HepG2 (cell line): ENCODE results near the gene ZNF652. TPM values are rescaled to one million over a fixed set of nuclear protein-coding genes. Genes with fewer than 3 reads are reported as not detected.
A peak's percentile ranks its signal among the peaks of the same experiment; 100 is the strongest.
"Not testable (repeated sequence)": the region's sequence is repeated elsewhere in the genome, so short reads cannot be mapped to it uniquely, and the experiment has no call there.

Experiments used
- ATAC-seq: fragments of 200-7000 bp; cut with Tn5 transposase; 3 replicates; pipeline ENCODE4 v1.9.1; 2020; ENCODE audit warnings: mild to moderate bottlenecking, moderate library complexity
- BruUV-seq: library from RNA; stranded (reverse); fragments of 400-500 nt; replicated peaks from 2 replicates; lab custom pipeline; 2021; lab: Mats Ljungman, UMichigan
- CTCF ChIA-PET: fragments of 300-600 bp; formaldehyde crosslinking; extraction: SDS; loops from one replicate; lab custom pipeline; 2021; ENCODE audit warnings: low total read pairs, inconsistent platforms, low intra/inter-chr PET ratio; lab: Yijun Ruan, JAX
- POLR2A ChIA-PET: fragments of 350-600 bp; sonication (Branson Sonifier 250); formaldehyde crosslinking; loops from one replicate; lab custom pipeline; 2020; ENCODE audit warnings: antibody characterized with exemption, inconsistent platforms; lab: Yijun Ruan, JAX
- DNase-seq: peaks from one replicate; pipeline ENCODE4 v3.0.0-alpha.2; 2015; ENCODE audit warnings: low spot score
- FAIRE-seq: peaks from 3 replicates; lab custom pipeline; 2011; peaks lifted over from hg19 to GRCh38; lab: Jason Lieb, UNC
- H2AFZ ChIP-seq: one replicate; pipeline ENCODE4 v1.6.1; 2011; ENCODE audit warnings: low read length, inconsistent platforms
- H3K27ac ChIP-seq: fragments of 300-600 bp; 3 replicates; pipeline ENCODE4 v1.8.0; 2011; ENCODE audit warnings: mixed run types, mild to moderate bottlenecking, mixed read lengths, low read length, inconsistent platforms; ENCODE audit not compliant: insufficient read depth; ENCODE audit errors: extremely low read length
- H3K27me3 ChIP-seq, 2 experiments: fragments of 200-600 bp in 1 of 2; 2 replicates in 1 of 2; 3 replicates in 1 of 2; pipeline versions ENCODE4 v1.6.0 to v1.8.0; 2011; ENCODE audit warnings: low read length in 2 of 2, mild to moderate bottlenecking in 2 of 2, moderate library complexity in 2 of 2, inconsistent platforms in 1 of 2; ENCODE audit not compliant: insufficient read depth in 2 of 2, control insufficient read depth in 1 of 2
- H3K36me3 ChIP-seq, 2 experiments: fragments of 200-600 bp in 1 of 2; replicated peaks in 1 of 2; 2 replicates in 1 of 2; 3 replicates in 1 of 2; pipeline versions ENCODE4 v1.5.1 to v1.8.0; 2011; ENCODE audit warnings: low read length in 2 of 2, inconsistent platforms in 1 of 2; ENCODE audit not compliant: insufficient read depth in 2 of 2, control insufficient read depth in 1 of 2
- H3K4me1 ChIP-seq: 2 replicates; pipeline ENCODE4 v1.5.1; 2012; ENCODE audit warnings: low read length, inconsistent platforms; ENCODE audit not compliant: insufficient read depth
- H3K4me2 ChIP-seq: 2 replicates; pipeline ENCODE4 v1.6.0; 2011; ENCODE audit warnings: low read depth, low read length, inconsistent platforms
- H3K4me3 ChIP-seq, 3 experiments: fragments of 200-600 bp in 1 of 3; sonication (generic), shearing (Covaris generic) in 1 of 3; replicated peaks in 1 of 3; 2 replicates each; pipeline ENCODE4 v1.5.1; 2011 to 2016; ENCODE audit warnings: low read length in 3 of 3, inconsistent platforms in 2 of 3, low read depth in 2 of 3, mild to moderate bottlenecking in 2 of 3, control low read depth in 1 of 3, mixed read lengths in 1 of 3; ENCODE audit not compliant: insufficient read depth in 1 of 3
- H3K79me2 ChIP-seq: one replicate; pipeline ENCODE4 v1.6.1; 2011; ENCODE audit warnings: low read length, inconsistent platforms; ENCODE audit not compliant: insufficient read depth
- H3K9ac ChIP-seq: 2 replicates; pipeline ENCODE4 v1.6.0; 2011; ENCODE audit warnings: mild to moderate bottlenecking, low read depth, low read length, inconsistent platforms; ENCODE audit not compliant: insufficient read depth
- H3K9me3 ChIP-seq: 2 replicates; pipeline ENCODE4 v1.5.1; 2012; ENCODE audit warnings: mild to moderate bottlenecking, low read length
- H4K20me1 ChIP-seq: 2 replicates; pipeline ENCODE4 v1.6.0; 2011; ENCODE audit warnings: inconsistent platforms, mild to moderate bottlenecking, low read length, moderate library complexity; ENCODE audit not compliant: insufficient read depth
- BCL6 ChIP-seq: IDR thresholded peaks from 2 replicates; pipeline ENCODE4 v1.6.1; 2016; ENCODE audit warnings: missing genetic modification reagents, missing compliant biosample characterization
- ELF4 ChIP-seq: sonication (generic); formaldehyde crosslinking; IDR thresholded peaks from 2 replicates; pipeline ENCODE4 v1.5.0; 2020; ENCODE audit warnings: missing genetic modification reagents, mild to moderate bottlenecking, moderate library complexity, borderline replicate concordance
- HOXA3 ChIP-seq: sonication (generic); formaldehyde crosslinking; IDR thresholded peaks from 2 replicates; pipeline ENCODE4 v1.5.0; 2020; ENCODE audit warnings: missing genetic modification reagents
- MAFF ChIP-seq: IDR thresholded peaks from 2 replicates; pipeline ENCODE4 v1.6.1; 2011; ENCODE audit warnings: low read depth, low read length, improper control_type of control experiment
- MAFK ChIP-seq, 2 experiments: IDR thresholded peaks in 1 of 2; conservative IDR thresholded peaks in 1 of 2; 2 replicates each; pipeline ENCODE4 v1.6.1; 2011; ENCODE audit warnings: improper control_type of control experiment in 2 of 2, low read length in 2 of 2
- REL ChIP-seq: sonication (generic); formaldehyde crosslinking; conservative IDR thresholded peaks from 2 replicates; pipeline ENCODE4 v1.8.0; 2022; ENCODE audit warnings: mild to moderate bottlenecking, missing genetic modification reagents, moderate library complexity
- SMC3 ChIP-seq: IDR thresholded peaks from 2 replicates; pipeline ENCODE4 v1.6.1; 2011; ENCODE audit warnings: low read length, improper control_type of control experiment
- TEAD2 ChIP-seq: sonication (generic); formaldehyde crosslinking; IDR thresholded peaks from 2 replicates; pipeline ENCODE4 v1.9.0; 2021; ENCODE audit warnings: missing genetic modification reagents
- ZNF232 ChIP-seq: sonication (generic); formaldehyde crosslinking; IDR thresholded peaks from 2 replicates; pipeline ENCODE4 v1.4.0; 2020; ENCODE audit warnings: missing genetic modification reagents, borderline replicate concordance
- ZNF263 ChIP-seq: sonication (generic); formaldehyde crosslinking; IDR thresholded peaks from 2 replicates; pipeline ENCODE4 v1.4.0; 2020; ENCODE audit warnings: missing genetic modification reagents
- WGBS: methylation state at CpG from one replicate; pipeline ENCODE4 v1.1.6; 2017; ENCODE audit warnings: low lambda C conversion rate; 5-methylcytosine and 5-hydroxymethylcytosine counted together
- in situ Hi-C: cut with HindIII; loops from 2 replicates; pipeline ENCODE4 v1.10.0; 2017; ENCODE audit warnings: low pct_unique_long_range_greater_than_20kb; ENCODE audit not compliant: extremely low pct_ligation_motif_present
- intact Hi-C: fragments of 100-400 bp; cut with micrococcal nuclease; formaldehyde crosslinking; loops from one replicate; pipeline ENCODE4 v1.10.0; 2022; ENCODE audit not compliant: unreplicated experiment
- polyA plus RNA-seq, 8 experiments: library from polyadenylated mRNA; depleted of rRNA in 3 of 8; stranded (reverse) in 7 of 8; unstranded in 1 of 8; fragments of >200 nt; fragmentation: Illumina TruSeq in 4 of 8; extraction: Trizol in 4 of 8; gene quantifications; 2 replicates each; pipeline versions ENCODE4 v1.2.1 to v1.2.3, GENCODE V29; 2011 to 2016; ENCODE audit warnings: low read depth in 4 of 8, missing spikeins in 1 of 8, mixed read lengths in 1 of 8; ENCODE audit not compliant: insufficient read depth in 1 of 8
- total RNA-seq, 5 experiments: library from RNA; depleted of rRNA; stranded (reverse); fragments of >200 nt; fragmentation: Illumina TruSeq; extraction: Trizol; gene quantifications; 2 replicates each; pipeline ENCODE4 v1.2.3, GENCODE V29; 2016; ENCODE audit warnings: low read depth in 1 of 5
- TF ChIP-seq, protein P1 (sequence below): sonication (generic); formaldehyde crosslinking; IDR thresholded peaks from 2 replicates; pipeline ENCODE4 v1.5.1; 2020; ENCODE audit warnings: missing genetic modification reagents, mild to moderate bottlenecking, borderline replicate concordance
- TF ChIP-seq, protein P2 (sequence below): IDR thresholded peaks from 2 replicates; pipeline ENCODE4 v1.6.1; 2016; ENCODE audit warnings: control low read depth

The ZNF652 gene
- total and polyA plus RNA-seq, 2 of the 13 experiments (the other 11 are each of a cell fraction or from before 2014, with no cell fraction given), result 16.2 to 30.2 TPM

DNA sequence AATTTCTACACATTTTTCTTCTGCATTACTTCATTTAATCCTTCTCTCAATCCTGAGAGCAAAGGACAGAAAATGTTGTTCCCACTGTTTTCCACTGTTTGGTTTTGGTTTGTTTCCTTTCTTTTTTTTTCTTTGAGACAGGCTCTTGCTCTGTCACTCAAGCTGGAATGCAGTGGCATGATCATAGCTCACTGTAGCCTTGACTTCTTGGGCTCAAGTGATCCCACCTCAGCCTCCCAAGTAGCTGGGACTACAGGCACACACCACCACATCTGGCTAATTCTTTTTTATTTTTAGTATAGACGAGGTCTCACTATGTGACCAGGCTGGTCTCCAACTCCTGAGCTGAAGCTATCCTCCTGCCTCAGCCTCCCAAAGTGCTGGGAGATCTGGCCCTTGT, 7.0 kb upstream of the ZNF652 start (continued):
- TF ChIP-seq, protein P1, sequence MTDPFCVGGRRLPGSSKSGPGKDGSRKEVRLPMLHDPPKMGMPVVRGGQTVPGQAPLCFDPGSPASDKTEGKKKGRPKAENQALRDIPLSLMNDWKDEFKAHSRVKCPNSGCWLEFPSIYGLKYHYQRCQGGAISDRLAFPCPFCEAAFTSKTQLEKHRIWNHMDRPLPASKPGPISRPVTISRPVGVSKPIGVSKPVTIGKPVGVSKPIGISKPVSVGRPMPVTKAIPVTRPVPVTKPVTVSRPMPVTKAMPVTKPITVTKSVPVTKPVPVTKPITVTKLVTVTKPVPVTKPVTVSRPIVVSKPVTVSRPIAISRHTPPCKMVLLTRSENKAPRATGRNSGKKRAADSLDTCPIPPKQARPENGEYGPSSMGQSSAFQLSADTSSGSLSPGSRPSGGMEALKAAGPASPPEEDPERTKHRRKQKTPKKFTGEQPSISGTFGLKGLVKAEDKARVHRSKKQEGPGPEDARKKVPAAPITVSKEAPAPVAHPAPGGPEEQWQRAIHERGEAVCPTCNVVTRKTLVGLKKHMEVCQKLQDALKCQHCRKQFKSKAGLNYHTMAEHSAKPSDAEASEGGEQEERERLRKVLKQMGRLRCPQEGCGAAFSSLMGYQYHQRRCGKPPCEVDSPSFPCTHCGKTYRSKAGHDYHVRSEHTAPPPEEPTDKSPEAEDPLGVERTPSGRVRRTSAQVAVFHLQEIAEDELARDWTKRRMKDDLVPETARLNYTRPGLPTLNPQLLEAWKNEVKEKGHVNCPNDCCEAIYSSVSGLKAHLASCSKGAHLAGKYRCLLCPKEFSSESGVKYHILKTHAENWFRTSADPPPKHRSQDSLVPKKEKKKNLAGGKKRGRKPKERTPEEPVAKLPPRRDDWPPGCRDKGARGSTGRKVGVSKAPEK (CRISPR knock-in tag), result no peak
- TF ChIP-seq, protein P2, sequence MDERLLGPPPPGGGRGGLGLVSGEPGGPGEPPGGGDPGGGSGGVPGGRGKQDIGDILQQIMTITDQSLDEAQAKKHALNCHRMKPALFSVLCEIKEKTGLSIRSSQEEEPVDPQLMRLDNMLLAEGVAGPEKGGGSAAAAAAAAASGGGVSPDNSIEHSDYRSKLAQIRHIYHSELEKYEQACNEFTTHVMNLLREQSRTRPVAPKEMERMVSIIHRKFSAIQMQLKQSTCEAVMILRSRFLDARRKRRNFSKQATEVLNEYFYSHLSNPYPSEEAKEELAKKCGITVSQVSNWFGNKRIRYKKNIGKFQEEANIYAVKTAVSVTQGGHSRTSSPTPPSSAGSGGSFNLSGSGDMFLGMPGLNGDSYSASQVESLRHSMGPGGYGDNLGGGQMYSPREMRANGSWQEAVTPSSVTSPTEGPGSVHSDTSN, result 0 out of 2 replicates have a peak, but pooled peaks have one; percentile 16
- TF ChIP-seq, all 625 proteins: peak for 6

DNA sequence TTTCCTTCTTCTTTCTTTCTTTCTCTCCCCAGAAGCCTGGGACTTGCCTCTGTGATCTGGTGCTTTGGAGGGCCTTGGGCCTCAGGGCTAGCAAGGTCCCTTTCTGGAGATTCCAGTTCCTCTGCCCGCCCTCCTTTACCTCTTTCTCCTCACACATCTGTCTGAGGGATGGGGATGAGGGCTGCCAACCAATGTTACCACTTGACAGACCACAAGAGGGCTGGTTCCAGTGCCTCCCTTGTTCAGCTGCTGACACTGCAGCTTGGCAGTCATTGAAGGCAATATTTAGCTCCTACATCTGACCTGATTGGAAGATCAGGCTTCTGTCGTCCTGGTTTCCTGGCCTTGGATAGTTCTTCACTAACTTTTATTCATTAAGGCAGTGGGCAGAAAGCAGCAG, 3.6 kb upstream of the ZNF652 start:
- Histone ChIP-seq H3K36me3 (no peaks in the 10 kb centered on the region), H3K79me2 (peaks cover 8% of the 10 kb centered on the region), H4K20me1 (peaks cover 6% of the 10 kb centered on the region), H3K27ac (no peak overlapping the region), H3K4me2 (no peak overlapping the region), H3K9me3 (no peaks in the 10 kb centered on the region), H3K4me1 (peaks cover 33% of the 10 kb centered on the region), H3K27me3 (no peaks in the 10 kb centered on the region; a peak in 2 of 5 replicates), H2AFZ (no peak overlapping the region), H3K9ac (no peak overlapping the region), H3K4me3 (no peak overlapping the region)
- POLR2A ChIA-PET, result interaction anchor here (0.8 kb wide), 1 partner anchor 12 kb away, joined by 3 read pairs; no protein-coding TSS in a partner anchor
- no TSS peak for BruUV-seq
- in situ Hi-C loops (no loop called here), intact Hi-C loops (loop anchor here (1.0 kb wide), 2 partner anchors 26 to 50 kb away; no protein-coding TSS in a partner anchor)
- DNase-seq, result peak; percentile 56
- TF ChIP-seq TEAD2 (CRISPR knock-in tag), result no peak
- TF ChIP-seq MAFF, result peak; percentile 74
- TF ChIP-seq HOXA3, result no peak
- no peak for TF ChIP-seq BCL6 (CRISPR knock-in tag)
- peak; percentile 57 to 63 for TF ChIP-seq MAFK (conservative IDR thresholded peaks at IDR 0.05 in 1 of 2, IDR thresholded peaks at IDR 0.05 in 1 of 2; ENCODE audit: low read length in 2 of 2)
- TF ChIP-seq ZNF263 (CRISPR knock-in tag), result peak; percentile 18; the same call in 1 of the 2 replicates
- no peak for TF ChIP-seq ELF4 (CRISPR knock-in tag)
- TF ChIP-seq SMC3, result peak; percentile 57; the same call in 1 of the 2 replicates
- no peak for TF ChIP-seq ZNF232
- TF ChIP-seq REL (CRISPR knock-in tag), result no peak
- FAIRE-seq, result no peak
- CTCF ChIA-PET, result interaction anchor here (2.2 kb wide), 1 partner anchor 29 kb away, joined by 8 read pairs; no protein-coding TSS in a partner anchor
- WGBS, result 5% methylated on average over 2 of the region's 2 CpGs
- peak; percentile 66 for ATAC-seq

DNA sequence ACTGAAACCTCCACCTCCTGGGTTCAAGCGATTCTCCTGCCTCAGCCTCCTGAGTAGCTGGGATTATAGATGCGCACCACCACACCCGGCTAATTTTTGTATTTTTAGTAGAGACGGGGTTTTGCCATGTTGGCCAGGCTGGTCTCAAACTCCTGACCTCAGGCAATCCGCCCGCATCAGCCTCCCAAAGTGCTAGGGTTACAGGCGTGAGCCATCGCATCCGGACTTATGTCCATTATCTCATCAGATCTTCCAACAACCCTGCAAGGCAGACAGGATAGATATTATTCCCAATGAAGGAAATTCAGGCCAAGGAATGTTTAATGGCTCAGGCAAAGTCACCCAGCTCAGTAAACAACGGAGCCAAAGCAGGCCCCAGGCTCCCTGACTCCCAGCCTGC, 3.1 kb upstream of the ZNF652 start:
- BruUV-seq, POLR2A ChIA-PET: not testable (repeated sequence)
- H3K79me2 ChIP-seq, result peaks cover 14% of the 10 kb centered on the region

More for the DNA sequence above, 3.1 kb upstream of the ZNF652 start:
- CTCF ChIA-PET, result interaction anchor here (2.2 kb wide), 1 partner anchor 29 kb away, joined by 8 read pairs; no protein-coding TSS in a partner anchor
- ATAC-seq, H3K9ac ChIP-seq, in situ Hi-C loops, H3K4me3 ChIP-seq, H2AFZ ChIP-seq, H3K36me3 ChIP-seq, H3K27me3 ChIP-seq, H3K4me2 ChIP-seq, DNase-seq, H3K27ac ChIP-seq, H3K9me3 ChIP-seq, FAIRE-seq: not testable (repeated sequence)
- intact Hi-C loops, result loop anchor here (1.0 kb wide), 2 partner anchors 26 to 50 kb away; no protein-coding TSS in a partner anchor
- 75% methylated on average over 10 of the region's 10 CpGs for WGBS
- Histone ChIP-seq H4K20me1 (peaks cover 11% of the 10 kb centered on the region), H3K4me1 (peaks cover 33% of the 10 kb centered on the region)
